Heart left ventricle (tissue), 13 donors: ENCODE results near the gene TYMS.

Experiments
- POLR2A ChIP-seq, 2 donors: fragments of 450-650 bp; IDR thresholded peaks; one replicate each; pipeline ENCODE4 v1.6.1; 2017; ENCODE audit warnings: antibody characterized with exemption in 2 of 2, mild to moderate bottlenecking in 2 of 2, moderate library complexity in 2 of 2
- TF ChIP-seq, protein P1 (sequence below), 12 donors: fragments of 200-600 bp; sonication (generic) in 4 of 12; IDR thresholded peaks; one replicate each; pipeline versions ENCODE4 v1.5.0 to v1.8.0; 2018 to 2022; ENCODE audit warnings: antibody characterized with exemption in 12 of 12, mild to moderate bottlenecking in 5 of 12
- donor health status: ischemic (EF 13 %, LVEDD 7.1; RV severe dilation, severe dysfunction).
- donor health status: DM: no; HTN: yes; CAD: no.
- donor health status: DM: no; HTN: no; CAD: no.
- donor health status: ischemic (EF 25% LVEDD 6.9; RV normal size, moderate dysfunction).
- donor health status: ischemic (EF 25% LVEDD 5.7; RV mildly dilated, moderate dysfunction).
- donor health status: ischemic (EF 35%, LVEDD 5.7; RV mildly dilated, moderate dysfunction).
- donor health status: nonischemic (EF 11% LVEDD 7.7; RV severe dilation, severe dysfunction).
- donor health status: DM: yes; HTN: yes; CAD: no.
- donor health status: PGD.
- donor health status: ischemic (EF 29% LVEDD 5.4; RV normal size, mild dysfunction).
- donor health status: nonischemic (EF 23%, LVEDD 6.1; RV moderate dilation, normal function).

GRCh38 chr18:685438-685837, 28.0 kb downstream of the TYMS start:
- TF ChIP-seq, protein P1, sequence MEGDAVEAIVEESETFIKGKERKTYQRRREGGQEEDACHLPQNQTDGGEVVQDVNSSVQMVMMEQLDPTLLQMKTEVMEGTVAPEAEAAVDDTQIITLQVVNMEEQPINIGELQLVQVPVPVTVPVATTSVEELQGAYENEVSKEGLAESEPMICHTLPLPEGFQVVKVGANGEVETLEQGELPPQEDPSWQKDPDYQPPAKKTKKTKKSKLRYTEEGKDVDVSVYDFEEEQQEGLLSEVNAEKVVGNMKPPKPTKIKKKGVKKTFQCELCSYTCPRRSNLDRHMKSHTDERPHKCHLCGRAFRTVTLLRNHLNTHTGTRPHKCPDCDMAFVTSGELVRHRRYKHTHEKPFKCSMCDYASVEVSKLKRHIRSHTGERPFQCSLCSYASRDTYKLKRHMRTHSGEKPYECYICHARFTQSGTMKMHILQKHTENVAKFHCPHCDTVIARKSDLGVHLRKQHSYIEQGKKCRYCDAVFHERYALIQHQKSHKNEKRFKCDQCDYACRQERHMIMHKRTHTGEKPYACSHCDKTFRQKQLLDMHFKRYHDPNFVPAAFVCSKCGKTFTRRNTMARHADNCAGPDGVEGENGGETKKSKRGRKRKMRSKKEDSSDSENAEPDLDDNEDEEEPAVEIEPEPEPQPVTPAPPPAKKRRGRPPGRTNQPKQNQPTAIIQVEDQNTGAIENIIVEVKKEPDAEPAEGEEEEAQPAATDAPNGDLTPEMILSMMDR (IDR thresholded peaks at IDR 0.05), result no peak
- TF ChIP-seq POLR2A (IDR thresholded peaks at IDR 0.05), result no peak
